Tibial artery (tissue), 4 donors: ENCODE results near the gene MRTFB.

Source experiments
- DNase-seq, 2 donors: peaks; one replicate each; pipeline ENCODE4 v3.0.0-alpha.2; 2019
- H3K27ac ChIP-seq, 2 donors: fragments of 200-600 bp; sonication (generic) in 1 of 2; 1 replicate in 1 of 2; 2 replicates in 1 of 2; pipeline ENCODE4 v1.5.1; 2018 to 2019; ENCODE audit warnings: mild to moderate bottlenecking in 1 of 2
- H3K27me3 ChIP-seq, 2 donors: fragments of 200-600 bp; sonication (generic) in 1 of 2; one replicate each; pipeline versions ENCODE4 v1.5.1 to v1.6.0; 2016 to 2019
- H3K36me3 ChIP-seq, 3 donors: fragments of 200-600 bp; sonication (generic) in 2 of 3; one replicate each; pipeline ENCODE4 v1.5.1; 2016 to 2019; ENCODE audit warnings: mild to moderate bottlenecking in 2 of 3
- H3K4me1 ChIP-seq, 4 donors: fragments of 200-600 bp; sonication (generic) in 2 of 4; 1 replicate in 3 of 4; 2 replicates in 1 of 4; pipeline ENCODE4 v1.5.1; 2016 to 2019
- H3K4me3 ChIP-seq, 2 donors: fragments of 200-600 bp; sonication (generic) in 1 of 2; 1 replicate in 1 of 2; 2 replicates in 1 of 2; pipeline ENCODE4 v1.5.1; 2018 to 2019; ENCODE audit warnings: mild to moderate bottlenecking in 2 of 2
- H3K9me3 ChIP-seq, 3 donors: fragments of 200-600 bp; sonication (generic) in 1 of 3; one replicate each; pipeline ENCODE4 v1.5.1; 2016 to 2019
- intact Hi-C: fragments of 100-400 bp; cut with DNase I; formaldehyde crosslinking; loops from one replicate; pipeline ENCODE4 v1.15.0; 2023; ENCODE audit warnings: low total_unique reads
- TF ChIP-seq, protein P1 (sequence below), 2 experiments: fragments of 200-600 bp in 1 of 2; fragments of 450-650 bp in 1 of 2; IDR thresholded peaks; one replicate each; pipeline ENCODE4 v1.5.1; 2017 to 2019; ENCODE audit warnings: antibody characterized with exemption in 2 of 2, mild to moderate bottlenecking in 1 of 2, moderate library complexity in 1 of 2

The MRTFB gene

DNA sequence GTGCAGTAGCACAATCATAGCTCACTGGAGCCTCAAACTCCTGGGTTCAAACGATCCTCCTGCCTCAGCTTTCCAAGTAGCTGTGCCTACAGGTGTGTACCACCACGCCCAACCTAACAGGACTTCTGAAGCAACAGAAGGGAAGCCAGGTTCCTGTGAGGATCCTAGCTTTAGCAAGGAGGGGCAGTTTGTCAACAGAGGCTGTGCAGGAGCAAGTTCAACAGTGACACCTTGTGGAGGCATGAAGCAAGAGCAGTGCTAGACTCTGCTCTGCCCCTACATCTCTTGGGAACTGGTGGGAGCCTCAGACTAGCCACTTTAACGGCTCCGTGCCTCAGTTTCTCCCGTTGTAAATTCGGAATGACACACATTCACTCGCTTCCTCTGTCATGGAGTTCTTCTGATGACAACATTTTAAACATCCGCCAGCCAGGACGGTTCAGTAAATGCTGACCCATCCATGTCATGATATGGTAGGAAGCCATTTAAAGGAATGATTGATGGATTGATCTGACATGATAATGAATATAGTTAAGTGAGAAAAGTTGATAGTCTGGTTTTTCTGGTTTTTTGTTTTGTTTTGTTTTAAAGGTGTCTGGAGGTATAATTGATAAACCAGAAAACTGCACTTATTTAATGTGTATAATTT is 218.7 kb downstream of the MRTFB start:
- TF ChIP-seq, protein P1, sequence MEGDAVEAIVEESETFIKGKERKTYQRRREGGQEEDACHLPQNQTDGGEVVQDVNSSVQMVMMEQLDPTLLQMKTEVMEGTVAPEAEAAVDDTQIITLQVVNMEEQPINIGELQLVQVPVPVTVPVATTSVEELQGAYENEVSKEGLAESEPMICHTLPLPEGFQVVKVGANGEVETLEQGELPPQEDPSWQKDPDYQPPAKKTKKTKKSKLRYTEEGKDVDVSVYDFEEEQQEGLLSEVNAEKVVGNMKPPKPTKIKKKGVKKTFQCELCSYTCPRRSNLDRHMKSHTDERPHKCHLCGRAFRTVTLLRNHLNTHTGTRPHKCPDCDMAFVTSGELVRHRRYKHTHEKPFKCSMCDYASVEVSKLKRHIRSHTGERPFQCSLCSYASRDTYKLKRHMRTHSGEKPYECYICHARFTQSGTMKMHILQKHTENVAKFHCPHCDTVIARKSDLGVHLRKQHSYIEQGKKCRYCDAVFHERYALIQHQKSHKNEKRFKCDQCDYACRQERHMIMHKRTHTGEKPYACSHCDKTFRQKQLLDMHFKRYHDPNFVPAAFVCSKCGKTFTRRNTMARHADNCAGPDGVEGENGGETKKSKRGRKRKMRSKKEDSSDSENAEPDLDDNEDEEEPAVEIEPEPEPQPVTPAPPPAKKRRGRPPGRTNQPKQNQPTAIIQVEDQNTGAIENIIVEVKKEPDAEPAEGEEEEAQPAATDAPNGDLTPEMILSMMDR (IDR thresholded peaks at IDR 0.05) = no peak
- Histone ChIP-seq H3K4me1 (peaks cover 0 to 39% (median 17%) of the 10 kb centered on the region in 4 donors), H3K27ac (peak overlapping the region in 1 of 2 donors; percentile 68), H3K4me3 (no peak overlapping the region), H3K9me3 (peaks cover 0 to 8% (median 7%) of the 10 kb centered on the region in 3 donors), H3K27me3 (no peaks in the 10 kb centered on the region), H3K36me3 (no peaks in the 10 kb centered on the region)
- intact Hi-C loops = loop anchor here (5.0 to 10.0 kb wide), 2 partner anchors 45 to 363 kb away; no protein-coding TSS in a partner anchor
- no peak for DNase-seq

DNA sequence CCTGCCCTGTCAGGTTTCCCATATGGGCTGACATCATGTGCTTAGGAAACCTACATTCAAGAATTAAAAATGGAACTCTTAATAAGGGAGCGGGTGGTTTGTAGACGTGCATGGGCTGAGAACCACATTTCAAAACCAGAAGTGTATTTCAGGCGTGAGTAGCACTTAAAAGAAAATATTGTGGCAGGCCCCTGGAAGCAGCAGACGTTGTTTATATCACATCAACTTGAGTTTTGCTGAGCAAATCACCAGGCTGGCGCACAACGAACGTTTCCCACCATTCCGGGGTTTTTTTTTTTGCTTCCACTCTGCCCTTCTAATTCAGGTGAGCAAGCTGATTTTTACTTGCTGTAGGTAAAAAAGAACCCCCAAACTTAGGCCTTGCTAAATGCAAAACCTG is 220.2 kb downstream of the MRTFB start:
- H3K27me3 ChIP-seq = no peaks in the 10 kb centered on the region
- intact Hi-C loops = loop anchor here (5.0 to 10.0 kb wide), 2 partner anchors 46 to 364 kb away; no protein-coding TSS in a partner anchor
- DNase-seq = no peak
- TF ChIP-seq, protein P1 (IDR thresholded peaks at IDR 0.05) = no peak
- peaks cover 0 to 8% (median 7%) of the 10 kb centered on the region in 3 donors for H3K9me3 ChIP-seq
- peaks cover 0 to 32% (median 14%) of the 10 kb centered on the region in 4 donors for H3K4me1 ChIP-seq
- peak overlapping the region; percentile 64 to 68 for H3K27ac ChIP-seq
- H3K4me3 ChIP-seq = no peak overlapping the region
- H3K36me3 ChIP-seq = no peaks in the 10 kb centered on the region

DNA sequence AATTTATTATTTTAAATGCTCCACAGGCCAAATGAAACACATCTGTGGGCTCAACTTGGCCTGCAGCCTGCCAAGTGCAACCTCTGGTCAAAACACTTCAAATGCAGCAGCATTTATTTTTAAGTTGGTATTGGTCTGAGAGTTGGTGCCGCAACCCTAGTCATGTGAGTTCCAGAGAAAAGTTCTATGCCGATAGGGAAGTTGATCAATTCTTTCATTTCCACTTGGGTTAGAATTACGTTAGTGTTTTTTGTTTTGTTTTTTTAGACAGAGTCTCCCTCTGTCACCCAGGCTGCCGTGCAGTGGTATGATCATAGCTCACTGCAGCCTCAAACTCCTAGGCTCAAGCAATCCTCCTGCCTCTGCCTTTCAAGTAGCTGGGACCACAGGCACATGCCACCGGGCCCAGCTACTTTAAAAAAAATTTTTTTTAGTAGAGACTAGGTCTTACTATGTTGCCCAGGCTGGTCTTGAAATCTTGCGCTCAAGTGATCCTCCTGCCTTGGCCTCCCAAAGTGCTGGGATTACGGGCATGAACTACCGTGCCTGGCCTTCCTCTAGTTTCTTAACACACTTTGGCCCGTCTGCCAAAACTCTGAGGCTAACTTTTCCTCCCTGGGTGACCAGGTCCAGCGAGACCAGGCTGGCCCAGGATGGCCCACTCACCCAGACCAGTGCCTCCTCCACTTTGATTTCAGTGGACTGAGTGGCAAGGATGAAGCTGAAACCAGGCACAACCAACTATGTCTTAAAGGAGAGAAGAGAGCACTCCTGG is 221.1 kb downstream of the MRTFB start:
- intact Hi-C loops = loop anchor here (5.0 to 10.0 kb wide), 2 partner anchors 47 to 365 kb away; no protein-coding TSS in a partner anchor
- Histone ChIP-seq H3K9me3 (peaks cover 0 to 8% (median 7%) of the 10 kb centered on the region in 3 donors), H3K27ac (peak overlapping the region; percentile 64 to 68), H3K4me1 (peaks cover 0 to 25% (median 12%) of the 10 kb centered on the region in 4 donors), H3K4me3 (no peak overlapping the region), H3K27me3 (no peaks in the 10 kb centered on the region), H3K36me3 (no peaks in the 10 kb centered on the region)
- TF ChIP-seq, protein P1 (IDR thresholded peaks at IDR 0.05) = no peak
- DNase-seq = peak in 1 of 2 donors; percentile 48

DNA sequence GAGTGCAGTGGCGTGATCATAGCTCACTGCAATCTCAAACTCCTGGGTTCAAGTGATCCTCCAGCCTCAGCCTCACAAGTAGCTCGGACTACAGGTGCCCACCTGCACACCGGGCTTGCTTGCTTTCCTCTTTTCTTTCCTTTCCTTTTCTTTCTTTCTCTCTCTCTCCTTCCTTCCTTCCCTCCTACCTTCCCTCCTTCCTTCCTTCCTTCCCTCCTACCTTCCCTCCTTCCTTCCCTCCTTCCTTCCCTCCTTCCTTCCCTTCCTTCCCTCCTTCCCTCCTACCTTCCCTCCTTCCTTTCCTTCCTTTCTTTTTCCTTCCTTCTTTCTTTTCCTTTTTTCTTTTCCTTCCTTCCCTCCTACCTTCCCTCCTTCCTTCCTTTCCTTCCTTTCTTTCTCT is 225.5 kb downstream of the MRTFB start:
- intact Hi-C loops = loop anchor here (10.0 kb wide), 1 partner anchor 52 kb away; no protein-coding TSS in a partner anchor
- Histone ChIP-seq H3K4me3 (no peak overlapping the region), H3K36me3 (no peaks in the 10 kb centered on the region), H3K27me3 (no peaks in the 10 kb centered on the region), H3K27ac (no peak overlapping the region), H3K9me3 (no peaks in the 10 kb centered on the region), H3K4me1 (peaks cover 0 to 21% (median 12%) of the 10 kb centered on the region in 4 donors)
- DNase-seq = no peak
- TF ChIP-seq, protein P1 (IDR thresholded peaks at IDR 0.05) = no peak

DNA sequence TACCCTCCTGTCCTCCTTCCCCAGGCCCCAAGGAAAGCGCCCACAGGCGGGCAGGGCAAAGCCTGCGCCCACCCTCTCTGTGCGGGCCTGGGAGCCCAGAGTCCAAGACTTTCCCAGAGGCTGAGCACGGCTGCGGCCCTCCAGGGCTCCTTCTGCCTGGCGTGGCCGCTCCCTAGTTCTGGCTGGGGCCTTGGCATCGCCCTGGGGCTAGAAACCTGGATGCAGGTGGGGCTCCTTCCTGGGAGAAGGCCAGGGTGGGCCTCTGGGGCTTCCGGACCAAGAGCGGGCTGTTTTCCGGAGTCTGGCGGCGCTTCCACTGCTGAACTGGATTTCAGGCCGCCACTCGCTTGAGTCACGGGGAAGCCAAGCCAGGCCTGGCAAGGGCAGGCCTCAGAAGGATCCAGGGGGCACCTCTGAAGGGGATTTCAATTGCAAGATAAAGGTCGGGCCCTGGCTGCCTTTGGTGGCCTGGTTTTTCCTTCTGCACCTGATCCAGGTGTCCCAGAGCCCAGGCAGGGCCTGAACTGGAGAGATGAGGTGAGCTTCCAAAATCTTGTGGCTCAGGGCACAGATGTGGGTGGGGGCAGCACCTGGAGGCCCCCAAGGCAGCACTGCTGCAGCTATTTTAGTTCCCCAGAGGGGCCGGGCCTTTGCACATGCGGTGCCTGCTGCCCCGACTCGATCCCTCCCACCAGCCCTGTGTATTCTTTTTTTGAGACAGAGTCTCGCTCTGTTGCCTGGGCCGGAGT is 227.4 kb downstream of the MRTFB start:
- Histone ChIP-seq H3K9me3 (no peaks in the 10 kb centered on the region), H3K4me1 (peaks cover 0 to 8% (median 3%) of the 10 kb centered on the region in 4 donors), H3K27ac (no peak overlapping the region), H3K27me3 (no peaks in the 10 kb centered on the region), H3K36me3 (no peaks in the 10 kb centered on the region), H3K4me3 (no peak overlapping the region)
- DNase-seq = no peak
- TF ChIP-seq, protein P1 (IDR thresholded peaks at IDR 0.05) = no peak
- intact Hi-C loops = loop anchor here (10.0 kb wide), 1 partner anchor 54 kb away; no protein-coding TSS in a partner anchor
